Gastrocnemius medialis (tissue), 4 donors: ENCODE data around the gene S100A7A.

ENCODE experiments used
- POLR2A ChIP-seq, 2 donors: fragments of 450-650 bp; IDR thresholded peaks; one replicate each; pipeline ENCODE4 v1.6.1; 2017; ENCODE audit warnings: antibody characterized with exemption in 2 of 2, mild to moderate bottlenecking in 2 of 2, moderate library complexity in 2 of 2
- TF ChIP-seq, protein P1 (sequence below), 5 experiments: fragments of 450-650 bp in 3 of 5; fragments of 200-600 bp in 2 of 5; sonication (generic) in 2 of 5; IDR thresholded peaks in 4 of 5; conservative IDR thresholded peaks in 1 of 5; 1 replicate in 4 of 5; 2 replicates in 1 of 5; pipeline ENCODE4 v1.5.1; 2016 to 2019; ENCODE audit warnings: antibody characterized with exemption in 5 of 5, mild to moderate bottlenecking in 3 of 5, moderate library complexity in 3 of 5

DNA sequence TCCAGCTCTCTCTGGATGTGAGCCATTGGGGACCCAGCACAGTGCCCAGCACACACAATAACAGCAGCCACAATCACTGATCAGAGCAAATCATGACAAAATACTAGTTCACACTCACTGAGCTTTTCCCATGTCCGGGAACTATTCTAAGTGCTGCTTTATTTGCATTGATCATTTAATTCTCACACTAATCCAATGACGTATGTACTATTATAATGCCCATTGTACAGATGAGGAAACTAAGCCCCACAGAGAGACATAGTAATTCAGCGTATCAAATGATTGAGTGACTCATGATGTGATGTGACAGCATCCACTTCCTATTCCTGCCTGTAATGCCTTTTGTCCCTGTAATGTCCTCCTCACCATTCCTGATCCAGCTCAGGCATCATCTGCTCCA, 23.5 kb upstream of the S100A7A start:
- TF ChIP-seq, protein P1, sequence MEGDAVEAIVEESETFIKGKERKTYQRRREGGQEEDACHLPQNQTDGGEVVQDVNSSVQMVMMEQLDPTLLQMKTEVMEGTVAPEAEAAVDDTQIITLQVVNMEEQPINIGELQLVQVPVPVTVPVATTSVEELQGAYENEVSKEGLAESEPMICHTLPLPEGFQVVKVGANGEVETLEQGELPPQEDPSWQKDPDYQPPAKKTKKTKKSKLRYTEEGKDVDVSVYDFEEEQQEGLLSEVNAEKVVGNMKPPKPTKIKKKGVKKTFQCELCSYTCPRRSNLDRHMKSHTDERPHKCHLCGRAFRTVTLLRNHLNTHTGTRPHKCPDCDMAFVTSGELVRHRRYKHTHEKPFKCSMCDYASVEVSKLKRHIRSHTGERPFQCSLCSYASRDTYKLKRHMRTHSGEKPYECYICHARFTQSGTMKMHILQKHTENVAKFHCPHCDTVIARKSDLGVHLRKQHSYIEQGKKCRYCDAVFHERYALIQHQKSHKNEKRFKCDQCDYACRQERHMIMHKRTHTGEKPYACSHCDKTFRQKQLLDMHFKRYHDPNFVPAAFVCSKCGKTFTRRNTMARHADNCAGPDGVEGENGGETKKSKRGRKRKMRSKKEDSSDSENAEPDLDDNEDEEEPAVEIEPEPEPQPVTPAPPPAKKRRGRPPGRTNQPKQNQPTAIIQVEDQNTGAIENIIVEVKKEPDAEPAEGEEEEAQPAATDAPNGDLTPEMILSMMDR (IDR thresholded peaks at IDR 0.05 in 4 of 5, conservative IDR thresholded peaks at IDR 0.05 in 1 of 5): no peak
- TF ChIP-seq POLR2A (IDR thresholded peaks at IDR 0.05): no peak
